ENCODE results near the gene ZSCAN21.

DNA sequence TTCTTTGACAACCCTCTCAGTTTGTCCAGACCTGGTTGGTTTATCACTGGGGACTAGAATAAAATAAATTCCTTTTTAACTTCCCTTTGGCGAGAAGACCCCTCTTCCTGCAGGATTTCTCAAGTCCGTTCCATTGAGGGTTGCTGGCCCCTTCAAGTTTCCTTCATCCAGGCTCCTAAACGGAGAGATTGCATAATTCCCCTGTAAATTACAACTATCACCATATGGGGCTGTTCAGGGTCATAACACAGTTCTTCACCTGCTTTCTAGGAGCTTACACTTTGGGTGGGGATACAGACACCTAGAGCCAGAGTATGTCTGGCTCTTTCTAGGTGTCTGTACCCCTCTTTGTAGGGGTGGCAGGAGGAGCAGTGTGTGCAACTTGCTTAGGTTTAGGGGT is 35.9 kb downstream of the ZSCAN21 start:
- TF ChIP-seq, protein P1, sequence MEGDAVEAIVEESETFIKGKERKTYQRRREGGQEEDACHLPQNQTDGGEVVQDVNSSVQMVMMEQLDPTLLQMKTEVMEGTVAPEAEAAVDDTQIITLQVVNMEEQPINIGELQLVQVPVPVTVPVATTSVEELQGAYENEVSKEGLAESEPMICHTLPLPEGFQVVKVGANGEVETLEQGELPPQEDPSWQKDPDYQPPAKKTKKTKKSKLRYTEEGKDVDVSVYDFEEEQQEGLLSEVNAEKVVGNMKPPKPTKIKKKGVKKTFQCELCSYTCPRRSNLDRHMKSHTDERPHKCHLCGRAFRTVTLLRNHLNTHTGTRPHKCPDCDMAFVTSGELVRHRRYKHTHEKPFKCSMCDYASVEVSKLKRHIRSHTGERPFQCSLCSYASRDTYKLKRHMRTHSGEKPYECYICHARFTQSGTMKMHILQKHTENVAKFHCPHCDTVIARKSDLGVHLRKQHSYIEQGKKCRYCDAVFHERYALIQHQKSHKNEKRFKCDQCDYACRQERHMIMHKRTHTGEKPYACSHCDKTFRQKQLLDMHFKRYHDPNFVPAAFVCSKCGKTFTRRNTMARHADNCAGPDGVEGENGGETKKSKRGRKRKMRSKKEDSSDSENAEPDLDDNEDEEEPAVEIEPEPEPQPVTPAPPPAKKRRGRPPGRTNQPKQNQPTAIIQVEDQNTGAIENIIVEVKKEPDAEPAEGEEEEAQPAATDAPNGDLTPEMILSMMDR (IDR thresholded peaks at IDR 0.05 in 2 of 3, conservative IDR thresholded peaks at IDR 0.05 in 1 of 3; ENCODE audit: control insufficient read depth in 2 of 3, extremely low read depth in 1 of 3, insufficient read depth in 1 of 3, low read depth in 3 of 3, low read length in 3 of 3), result no peak
- no peak for TF ChIP-seq POLR2A (IDR thresholded peaks at IDR 0.05; ENCODE audit: low read depth, low read length)
- TF ChIP-seq JUND (IDR thresholded peaks at IDR 0.05; ENCODE audit: low read depth, low read length), result no peak
- no peak for TF ChIP-seq RFX5 (IDR thresholded peaks at IDR 0.05; ENCODE audit: low read depth, low read length)
- no peak for TF ChIP-seq MYC (IDR thresholded peaks at IDR 0.05; ENCODE audit: insufficient read depth, insufficient read length, insufficient replicate concordance, low read length, severe bottlenecking)
- TF ChIP-seq NRF1 (conservative IDR thresholded peaks at IDR 0.05; ENCODE audit: low read depth, low read length), result no peak
- TF ChIP-seq RB1 (IDR thresholded peaks at IDR 0.05; ENCODE audit: borderline replicate concordance), result no peak
- TF ChIP-seq, protein P2, sequence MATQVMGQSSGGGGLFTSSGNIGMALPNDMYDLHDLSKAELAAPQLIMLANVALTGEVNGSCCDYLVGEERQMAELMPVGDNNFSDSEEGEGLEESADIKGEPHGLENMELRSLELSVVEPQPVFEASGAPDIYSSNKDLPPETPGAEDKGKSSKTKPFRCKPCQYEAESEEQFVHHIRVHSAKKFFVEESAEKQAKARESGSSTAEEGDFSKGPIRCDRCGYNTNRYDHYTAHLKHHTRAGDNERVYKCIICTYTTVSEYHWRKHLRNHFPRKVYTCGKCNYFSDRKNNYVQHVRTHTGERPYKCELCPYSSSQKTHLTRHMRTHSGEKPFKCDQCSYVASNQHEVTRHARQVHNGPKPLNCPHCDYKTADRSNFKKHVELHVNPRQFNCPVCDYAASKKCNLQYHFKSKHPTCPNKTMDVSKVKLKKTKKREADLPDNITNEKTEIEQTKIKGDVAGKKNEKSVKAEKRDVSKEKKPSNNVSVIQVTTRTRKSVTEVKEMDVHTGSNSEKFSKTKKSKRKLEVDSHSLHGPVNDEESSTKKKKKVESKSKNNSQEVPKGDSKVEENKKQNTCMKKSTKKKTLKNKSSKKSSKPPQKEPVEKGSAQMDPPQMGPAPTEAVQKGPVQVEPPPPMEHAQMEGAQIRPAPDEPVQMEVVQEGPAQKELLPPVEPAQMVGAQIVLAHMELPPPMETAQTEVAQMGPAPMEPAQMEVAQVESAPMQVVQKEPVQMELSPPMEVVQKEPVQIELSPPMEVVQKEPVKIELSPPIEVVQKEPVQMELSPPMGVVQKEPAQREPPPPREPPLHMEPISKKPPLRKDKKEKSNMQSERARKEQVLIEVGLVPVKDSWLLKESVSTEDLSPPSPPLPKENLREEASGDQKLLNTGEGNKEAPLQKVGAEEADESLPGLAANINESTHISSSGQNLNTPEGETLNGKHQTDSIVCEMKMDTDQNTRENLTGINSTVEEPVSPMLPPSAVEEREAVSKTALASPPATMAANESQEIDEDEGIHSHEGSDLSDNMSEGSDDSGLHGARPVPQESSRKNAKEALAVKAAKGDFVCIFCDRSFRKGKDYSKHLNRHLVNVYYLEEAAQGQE (IDR thresholded peaks at IDR 0.05; ENCODE audit: low read depth, low read length), result no peak
- no peak for TF ChIP-seq RUNX3 (IDR thresholded peaks at IDR 0.05; ENCODE audit: low read length)
- TF ChIP-seq, protein P3, sequence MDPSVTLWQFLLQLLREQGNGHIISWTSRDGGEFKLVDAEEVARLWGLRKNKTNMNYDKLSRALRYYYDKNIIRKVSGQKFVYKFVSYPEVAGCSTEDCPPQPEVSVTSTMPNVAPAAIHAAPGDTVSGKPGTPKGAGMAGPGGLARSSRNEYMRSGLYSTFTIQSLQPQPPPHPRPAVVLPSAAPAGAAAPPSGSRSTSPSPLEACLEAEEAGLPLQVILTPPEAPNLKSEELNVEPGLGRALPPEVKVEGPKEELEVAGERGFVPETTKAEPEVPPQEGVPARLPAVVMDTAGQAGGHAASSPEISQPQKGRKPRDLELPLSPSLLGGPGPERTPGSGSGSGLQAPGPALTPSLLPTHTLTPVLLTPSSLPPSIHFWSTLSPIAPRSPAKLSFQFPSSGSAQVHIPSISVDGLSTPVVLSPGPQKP (IDR thresholded peaks at IDR 0.05; ENCODE audit: low read depth, low read length), result no peak

Data from GM12878 (cell line).